HG02981 (cell line): Measurements from ENCODE around the gene DYNLT1.
"Not testable (repeated sequence)": the region's sequence is repeated elsewhere in the genome, so short reads cannot be mapped to it uniquely, and the experiment has no call there.

Experiments used
- ATAC-seq: cut with Tn5 transposase; IDR thresholded peaks from one replicate; pipeline ENCODE4 v1.9.1; 2021; ENCODE audit warnings: mild to moderate bottlenecking, moderate library complexity; ENCODE audit not compliant: unreplicated experiment

DYNLT1 gene

GRCh38 chr6:158644231-158645063 is at the start of gene DYNLT1:
Gene DYNLT1, minus strand, starts transcription at chr6:158644743. Its CDS starts 35 bp downstream, at chr6:158644708.
- ATAC-seq: peak; percentile 47

- ATAC-seq: no peak
Measured at GRCh38 chr6:158688860-158689259, 44.3 kb upstream of the DYNLT1 start.

- no peak for ATAC-seq
Measured at GRCh38 chr6:158687506-158687905, 43.0 kb upstream of the DYNLT1 start.

GRCh38 chr6:158686791-158687381 is 42.3 kb upstream of the DYNLT1 start:
- ATAC-seq: peak; percentile 93

- no peak for ATAC-seq
Measured at GRCh38 chr6:158686311-158686710, 41.8 kb upstream of the DYNLT1 start.

- no peak for ATAC-seq
Measured at GRCh38 chr6:158684745-158685324, 40.3 kb upstream of the DYNLT1 start.

GRCh38 chr6:158684311-158684710 is 39.8 kb upstream of the DYNLT1 start:
- ATAC-seq: no peak

- no peak for ATAC-seq
Measured at GRCh38 chr6:158680481-158680880, 35.9 kb upstream of the DYNLT1 start.

- no peak for ATAC-seq
Measured at GRCh38 chr6:158680015-158680414, 35.5 kb upstream of the DYNLT1 start.

GRCh38 chr6:158677906-158678578 is 33.5 kb upstream of the DYNLT1 start:
- ATAC-seq: no peak

GRCh38 chr6:158677094-158677493 is 32.6 kb upstream of the DYNLT1 start:
- ATAC-seq: not testable (repeated sequence)

- no peak for ATAC-seq
Measured at GRCh38 chr6:158674342-158675131, 30.0 kb upstream of the DYNLT1 start.

GRCh38 chr6:158672726-158673125 is 28.2 kb upstream of the DYNLT1 start:
- ATAC-seq: no peak

GRCh38 chr6:158672119-158672518 is 27.6 kb upstream of the DYNLT1 start:
- not testable (repeated sequence) for ATAC-seq

GRCh38 chr6:158669145-158670035 is 24.8 kb upstream of the DYNLT1 start:
- ATAC-seq: no peak

GRCh38 chr6:158668707-158669103 is 24.2 kb upstream of the DYNLT1 start:
- no peak for ATAC-seq

- no peak for ATAC-seq
Measured at GRCh38 chr6:158667360-158667981, 22.9 kb upstream of the DYNLT1 start.

GRCh38 chr6:158666628-158667359 is 22.3 kb upstream of the DYNLT1 start:
- ATAC-seq: no peak

GRCh38 chr6:158665332-158665731 is 20.8 kb upstream of the DYNLT1 start:
- no peak for ATAC-seq
